Measurements from ENCODE around the gene FYTTD1.

The FYTTD1 gene

GRCh38 chr3:197737749-197738462 is 11.8 kb upstream of the FYTTD1 start:
- DNase-seq, result no peak

- DNase-seq, result no peak
These were observed 6.9 kb upstream of the FYTTD1 start for GRCh38 chr3:197742787-197743186.

GRCh38 chr3:197746209-197746608 is 3.5 kb upstream of the FYTTD1 start:
- no peak for DNase-seq

DNA sequence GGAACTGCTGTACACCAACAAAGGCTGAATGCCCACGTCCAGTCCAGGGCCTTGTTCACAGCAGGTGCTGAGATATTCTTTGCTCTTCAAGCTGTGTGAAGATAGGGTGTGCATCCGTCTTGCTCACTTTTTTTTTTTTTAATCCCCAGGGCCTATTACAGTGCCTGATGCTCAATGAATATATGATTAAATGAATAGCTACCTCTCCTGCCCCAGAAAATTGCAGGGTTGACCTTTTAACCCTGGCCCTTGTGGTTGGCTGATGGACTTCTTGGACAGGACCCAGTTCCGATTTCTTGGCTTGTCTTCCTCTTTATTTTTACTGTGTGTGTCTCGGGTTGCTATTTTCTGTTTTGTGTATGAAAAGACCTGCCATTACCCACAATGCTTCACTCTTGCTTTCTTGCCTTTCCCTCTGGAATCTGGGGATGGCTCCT is 2.9 kb upstream of the FYTTD1 start:
- no peak for DNase-seq

- no peak for DNase-seq
These were observed 927 bp upstream of the FYTTD1 start for GRCh38 chr3:197748597-197749314.

DNA sequence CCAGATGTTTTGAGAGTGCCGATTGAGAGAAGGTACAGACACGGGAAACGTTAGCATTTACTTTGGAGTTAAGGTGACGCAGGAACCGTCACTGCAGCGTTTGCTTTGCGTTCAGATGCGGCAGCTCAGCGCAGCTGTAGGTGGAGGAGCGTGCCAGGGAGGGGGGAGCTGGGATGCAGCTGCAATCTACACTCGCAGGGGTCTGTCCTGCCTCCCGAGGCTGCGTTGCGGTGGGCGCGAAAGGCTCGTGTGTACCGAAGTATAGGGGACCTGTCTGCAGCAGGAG is 425 bp upstream of the FYTTD1 start:
- peak; percentile 53 for DNase-seq

DNA sequence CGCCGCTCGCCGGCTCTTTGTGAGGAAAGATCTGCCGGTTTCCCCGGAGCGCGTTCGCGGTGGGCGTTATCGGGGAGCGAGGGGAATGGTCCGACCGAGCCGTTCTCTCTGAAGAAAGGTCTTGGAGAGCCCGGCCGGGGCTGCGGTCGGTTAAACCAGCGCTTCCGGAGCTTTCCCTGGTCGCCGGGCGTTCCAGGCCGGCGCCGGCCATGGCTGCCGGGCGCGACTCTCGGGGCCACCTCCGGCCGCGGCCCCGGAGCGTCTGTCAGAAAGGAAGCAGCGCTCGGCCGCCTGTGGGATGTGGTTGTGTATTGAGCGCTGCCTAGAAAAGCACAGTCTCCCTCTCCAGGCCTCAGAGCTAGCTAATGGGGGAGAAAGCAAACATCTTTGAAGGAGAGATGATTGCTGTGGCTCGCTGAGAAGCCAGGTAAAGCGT is 731 bp downstream of the FYTTD1 start:
- DNase-seq, result peak; percentile 57

DNA sequence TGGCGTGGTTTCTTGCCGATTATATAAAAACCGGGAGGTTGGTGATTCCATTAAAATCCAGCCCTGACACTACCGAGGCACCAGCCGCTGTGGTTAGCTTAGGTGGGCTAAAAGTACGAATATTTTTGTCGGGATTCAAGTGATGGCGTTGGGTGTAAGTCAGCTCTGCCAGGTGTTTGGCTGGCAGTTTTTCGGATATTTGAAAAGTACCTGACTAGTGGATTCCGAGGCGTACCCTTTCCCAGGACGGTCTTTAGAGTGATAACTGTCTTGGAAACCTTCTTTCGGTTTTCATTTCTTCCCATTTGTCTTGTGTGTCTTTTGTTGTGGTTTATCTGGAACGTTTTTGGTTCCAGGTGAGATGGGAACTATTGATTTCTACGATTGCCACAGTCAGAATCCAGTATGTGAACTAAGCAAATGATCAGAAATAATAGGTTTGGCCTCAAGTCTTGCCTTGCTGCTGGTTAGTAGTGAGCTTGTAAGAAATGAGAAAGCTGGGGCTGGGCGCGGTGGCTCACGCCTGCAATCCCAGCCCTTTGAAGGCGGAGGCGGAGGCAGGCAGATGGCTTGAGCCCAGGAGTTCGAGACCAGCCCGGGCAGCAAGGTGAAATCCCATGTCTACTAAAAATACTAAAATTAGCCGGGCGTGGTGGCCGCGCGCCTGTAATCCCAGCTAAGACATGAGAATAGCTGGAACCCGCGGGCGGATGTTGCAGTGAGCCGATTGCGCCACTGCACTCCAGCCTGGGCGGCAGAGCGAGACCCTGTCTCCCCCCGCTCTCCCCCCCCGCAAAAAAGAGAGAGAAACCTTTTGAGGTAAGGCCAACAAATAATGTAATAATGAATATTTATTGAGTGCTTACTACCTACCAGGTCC is 1.4 kb downstream of the FYTTD1 start:
- peak; percentile 10 for DNase-seq

GRCh38 chr3:197752107-197752506 is 2.4 kb downstream of the FYTTD1 start:
- DNase-seq, result no peak

GRCh38 chr3:197753263-197753662 is 3.6 kb downstream of the FYTTD1 start:
- DNase-seq, result no peak

DNA sequence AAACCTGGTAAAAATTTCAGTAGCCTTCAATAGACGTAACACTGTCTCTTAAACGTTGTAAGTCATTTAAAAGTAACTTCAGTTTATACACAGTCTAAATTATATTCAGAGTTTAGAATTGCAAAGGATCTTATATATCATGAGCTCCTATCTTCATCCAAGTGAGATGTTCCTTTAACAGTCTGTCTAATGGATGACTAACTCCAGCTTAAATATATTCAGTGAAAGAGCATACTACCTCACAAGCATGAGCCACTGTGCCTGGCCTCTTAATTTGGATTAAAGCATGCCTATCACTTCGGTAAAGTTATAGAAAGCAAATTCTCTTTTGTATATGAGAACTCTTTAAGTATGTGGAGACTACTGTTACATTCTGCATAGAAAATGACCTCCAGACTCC is 7.0 kb downstream of the FYTTD1 start:
- DNase-seq, result no peak

DNA sequence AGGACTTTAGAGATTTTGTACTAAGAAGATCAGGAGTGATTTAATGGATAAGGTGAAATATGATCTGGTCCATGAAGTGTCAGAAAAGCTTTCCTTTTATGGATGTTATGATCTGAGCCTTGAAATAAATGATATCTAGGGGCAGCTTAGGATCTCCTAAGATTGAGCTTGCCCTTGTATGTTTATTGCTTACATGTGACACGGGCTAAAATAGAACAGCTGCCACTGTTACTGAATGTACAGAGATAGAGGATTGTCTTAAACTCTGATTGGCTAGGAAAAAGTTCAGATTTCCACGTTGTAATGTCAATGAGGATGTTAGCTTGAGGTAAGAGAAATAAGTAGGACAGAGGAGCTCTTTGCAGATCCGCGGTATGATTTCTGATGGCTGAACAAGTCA is 8.8 kb downstream of the FYTTD1 start:
- no peak for DNase-seq

DNA sequence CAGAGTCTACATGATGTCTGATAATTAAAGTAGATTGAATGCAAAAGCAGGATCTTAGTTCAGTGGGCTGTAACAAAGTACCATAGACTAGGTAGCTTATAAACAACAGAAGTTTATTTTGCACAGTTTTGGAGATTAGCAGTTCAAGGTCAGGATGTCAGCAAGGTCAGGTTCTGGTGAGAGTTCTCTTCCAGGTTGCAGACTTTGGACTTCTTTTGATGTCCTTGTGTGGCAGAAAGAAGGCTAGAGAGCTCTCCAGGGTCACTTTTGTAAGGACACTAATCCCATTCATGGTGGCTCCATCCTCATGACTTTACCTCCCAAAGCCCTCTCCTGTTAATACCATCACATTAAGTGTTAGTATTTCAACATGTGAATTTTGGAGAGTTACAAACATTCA is 12.1 kb downstream of the FYTTD1 start:
- no peak for DNase-seq

GRCh38 chr3:197775317-197775716 is 25.6 kb downstream of the FYTTD1 start:
- no peak for DNase-seq

- no peak for DNase-seq
These were observed 32.5 kb downstream of the FYTTD1 start for GRCh38 chr3:197782230-197782629.

GRCh38 chr3:197784019-197784585 is 34.4 kb downstream of the FYTTD1 start:
- DNase-seq, result no peak

DNA sequence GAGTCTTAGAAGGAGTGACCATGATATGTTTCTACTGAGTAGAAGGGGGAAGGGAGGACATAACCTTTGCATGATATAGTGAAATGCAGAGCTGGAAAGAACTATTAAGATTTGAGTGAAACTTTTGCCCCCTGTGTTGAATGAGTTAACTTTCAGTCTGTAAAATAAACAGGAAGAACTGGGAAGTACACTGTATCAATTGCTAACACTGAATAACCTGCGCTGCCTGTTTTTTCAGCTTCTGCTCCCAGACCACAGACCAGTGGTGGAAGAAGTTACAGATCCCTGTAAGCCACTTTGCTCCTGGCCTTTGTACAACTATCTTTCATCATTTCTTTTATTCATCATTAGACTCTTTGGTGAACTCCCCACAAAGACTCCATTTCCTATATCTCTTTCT is 37.7 kb downstream of the FYTTD1 start:
- no peak for DNase-seq

DNA sequence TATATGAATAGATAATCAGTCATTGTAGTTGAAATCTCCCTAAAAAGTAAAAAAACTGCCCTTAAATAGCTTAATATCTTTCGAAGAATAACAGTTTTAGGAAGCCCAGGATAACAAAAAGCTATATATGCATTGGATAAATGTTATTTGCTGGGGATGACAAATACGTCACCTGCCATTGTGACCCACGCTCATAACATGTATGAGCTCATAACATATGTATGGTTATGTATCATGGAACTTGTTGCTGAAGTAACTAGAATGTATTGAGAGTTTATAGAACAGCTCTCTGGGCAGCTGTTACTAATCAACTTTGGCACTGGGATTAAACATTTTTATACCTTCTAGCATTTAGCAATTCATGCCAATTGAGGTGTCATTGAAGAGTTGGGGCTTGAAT is 39.6 kb downstream of the FYTTD1 start:
- no peak for DNase-seq

DNA sequence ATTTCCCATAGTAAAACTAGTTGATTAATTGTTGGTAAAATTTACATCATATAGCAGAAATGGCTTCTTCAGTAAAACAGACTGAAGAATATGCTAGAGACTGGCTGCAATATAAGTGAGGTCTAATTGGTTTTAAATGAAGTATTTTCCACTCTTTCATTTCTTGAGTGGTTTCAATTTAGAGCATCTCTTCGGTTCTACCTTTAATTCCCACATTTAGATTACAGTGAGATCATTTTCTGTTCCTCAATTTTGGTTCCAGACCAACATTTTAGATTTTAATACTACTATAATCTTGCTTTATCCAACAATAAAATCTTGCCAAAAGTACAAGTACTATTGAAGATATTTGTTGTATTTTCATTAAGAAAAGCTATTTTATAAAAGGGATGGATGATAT is 40.4 kb downstream of the FYTTD1 start:
- DNase-seq, result no peak

GRCh38 chr3:197791113-197791891 is 41.6 kb downstream of the FYTTD1 start, which contains the start of gene LRCH3:
Gene LRCH3, plus strand, starts transcription at chr3:197791254. Its CDS starts 25 bp downstream, at chr3:197791279.
- peak; percentile 84 for DNase-seq

DNA sequence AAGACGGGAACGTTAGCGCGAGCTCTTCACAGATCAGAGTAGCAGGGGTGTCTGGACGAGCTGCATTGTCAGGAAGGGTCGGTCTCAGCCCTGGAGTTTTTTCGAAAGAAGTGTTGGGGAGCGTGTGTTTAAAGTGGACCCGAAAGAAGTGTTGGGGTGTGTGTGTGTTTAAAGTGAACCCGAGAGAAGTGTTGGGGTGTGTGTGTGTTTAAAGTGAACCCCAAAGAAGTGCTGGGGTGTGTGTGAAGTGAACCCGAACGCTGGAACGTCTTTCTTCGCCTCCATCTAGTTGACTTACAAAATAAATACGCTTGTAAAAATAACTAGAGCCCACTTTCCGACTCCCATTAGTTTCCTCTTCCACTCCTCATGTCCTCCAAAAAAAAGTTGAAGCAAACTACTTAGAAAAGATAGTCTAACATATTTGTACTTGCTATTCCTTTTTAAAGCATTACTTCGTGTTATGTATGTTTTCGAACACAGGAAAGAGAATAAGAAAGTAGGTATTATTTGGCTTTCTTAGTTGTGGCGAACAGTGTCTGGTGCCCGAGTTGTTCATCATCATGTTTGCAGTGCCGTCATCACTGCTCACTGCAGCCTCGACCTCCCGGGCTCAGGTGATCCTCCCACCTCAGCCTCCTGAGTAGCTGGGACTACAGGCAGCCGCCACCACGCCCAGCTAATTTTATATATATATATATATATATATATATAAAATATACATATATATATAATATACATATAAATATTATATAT is 42.4 kb downstream of the FYTTD1 start:
- peak; percentile 24 for DNase-seq

GRCh38 chr3:197793247-197793646 is 43.6 kb downstream of the FYTTD1 start:
- DNase-seq, result no peak
